Middle frontal gyrus (tissue), 1 donor: Measurements from ENCODE around the gene GCK.
"Not testable (repeated sequence)": the region's sequence is repeated elsewhere in the genome, so short reads cannot be mapped to it uniquely, and the experiment has no call there.

Source experiments
- DNase-seq: peaks from one replicate; pipeline ENCODE4 v3.0.0-alpha.2; 2015; ENCODE audit warnings: low spot score; ENCODE audit errors: extremely low spot score

Gene GCK

GRCh38 chr7:44180631-44181030 is 8.6 kb downstream of the GCK start:
- DNase-seq, result no peak

- no peak for DNase-seq
Measured at GRCh38 chr7:44177570-44178131, 11.6 kb downstream of the GCK start.

- no peak for DNase-seq
Measured at GRCh38 chr7:44176486-44176885, 12.8 kb downstream of the GCK start.

GRCh38 chr7:44175730-44176129 is 13.5 kb downstream of the GCK start:
- DNase-seq, result no peak

GRCh38 chr7:44174694-44174948 is 14.6 kb downstream of the GCK start:
- DNase-seq, result not testable (repeated sequence)

- no peak for DNase-seq
Measured at GRCh38 chr7:44173911-44174693, 15.1 kb downstream of the GCK start.

GRCh38 chr7:44172803-44173424 is 16.3 kb downstream of the GCK start:
- DNase-seq, result no peak

- no peak for DNase-seq
Measured at GRCh38 chr7:44172352-44172751, 16.9 kb downstream of the GCK start.

GRCh38 chr7:44171901-44172300 is 17.3 kb downstream of the GCK start:
- DNase-seq, result not testable (repeated sequence)

GRCh38 chr7:44167920-44168319 is 21.3 kb downstream of the GCK start:
- no peak for DNase-seq

- no peak for DNase-seq
Measured at GRCh38 chr7:44163591-44163990, 25.6 kb downstream of the GCK start.

GRCh38 chr7:44162785-44163395 is 26.3 kb downstream of the GCK start:
- no peak for DNase-seq

GRCh38 chr7:44162179-44162578 is 27.1 kb downstream of the GCK start:
- DNase-seq, result no peak

GRCh38 chr7:44161371-44161770 is 27.9 kb downstream of the GCK start:
- DNase-seq, result no peak

- DNase-seq, result no peak
Measured at GRCh38 chr7:44159824-44160630, 29.2 kb downstream of the GCK start.

GRCh38 chr7:44158873-44159631 is 30.2 kb downstream of the GCK start:
- DNase-seq, result no peak

GRCh38 chr7:44158096-44158872 is 31.0 kb downstream of the GCK start:
- DNase-seq, result no peak

- no peak for DNase-seq
Measured at GRCh38 chr7:44157116-44158080, 31.8 kb downstream of the GCK start.

- no peak for DNase-seq
Measured at GRCh38 chr7:44156453-44157010, 32.7 kb downstream of the GCK start.
